Thyroid gland (tissue), 4 donors: Measurements from ENCODE around the gene MRPL42.

Experiments used
- POLR2A ChIP-seq, 2 donors: fragments of 450-650 bp; IDR thresholded peaks; one replicate each; pipeline ENCODE4 v1.6.1; 2017; ENCODE audit warnings: antibody characterized with exemption in 2 of 2, mild to moderate bottlenecking in 2 of 2, moderate library complexity in 1 of 2
- TF ChIP-seq, protein P1 (sequence below), 6 experiments: fragments of 200-600 bp in 3 of 6; fragments of 450-650 bp in 3 of 6; sonication (generic) in 3 of 6; IDR thresholded peaks; one replicate each; pipeline ENCODE4 v1.5.1; 2016 to 2019; ENCODE audit warnings: antibody characterized with exemption in 6 of 6, mild to moderate bottlenecking in 2 of 6, inconsistent platforms in 1 of 6, moderate library complexity in 1 of 6

DNA sequence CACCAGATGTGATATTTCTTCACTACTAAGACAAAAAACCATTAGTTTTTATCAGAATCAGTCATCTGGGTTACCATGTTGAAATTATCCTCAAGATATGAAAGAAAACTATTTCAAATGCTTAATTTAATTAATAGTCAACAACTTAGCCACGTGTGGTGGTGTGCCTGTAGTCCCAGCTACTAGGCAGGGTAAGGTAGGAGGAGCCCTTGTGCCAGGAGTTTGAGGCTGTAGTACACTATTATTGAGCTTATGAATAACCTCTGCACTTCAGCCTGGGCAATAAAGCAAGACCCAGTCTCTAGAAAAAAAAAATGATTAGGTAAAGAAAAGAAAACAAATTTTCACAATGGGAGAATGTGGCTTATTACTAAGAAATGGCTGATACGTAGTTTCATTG lies 33.4 kb downstream of the MRPL42 start:
- TF ChIP-seq, protein P1, sequence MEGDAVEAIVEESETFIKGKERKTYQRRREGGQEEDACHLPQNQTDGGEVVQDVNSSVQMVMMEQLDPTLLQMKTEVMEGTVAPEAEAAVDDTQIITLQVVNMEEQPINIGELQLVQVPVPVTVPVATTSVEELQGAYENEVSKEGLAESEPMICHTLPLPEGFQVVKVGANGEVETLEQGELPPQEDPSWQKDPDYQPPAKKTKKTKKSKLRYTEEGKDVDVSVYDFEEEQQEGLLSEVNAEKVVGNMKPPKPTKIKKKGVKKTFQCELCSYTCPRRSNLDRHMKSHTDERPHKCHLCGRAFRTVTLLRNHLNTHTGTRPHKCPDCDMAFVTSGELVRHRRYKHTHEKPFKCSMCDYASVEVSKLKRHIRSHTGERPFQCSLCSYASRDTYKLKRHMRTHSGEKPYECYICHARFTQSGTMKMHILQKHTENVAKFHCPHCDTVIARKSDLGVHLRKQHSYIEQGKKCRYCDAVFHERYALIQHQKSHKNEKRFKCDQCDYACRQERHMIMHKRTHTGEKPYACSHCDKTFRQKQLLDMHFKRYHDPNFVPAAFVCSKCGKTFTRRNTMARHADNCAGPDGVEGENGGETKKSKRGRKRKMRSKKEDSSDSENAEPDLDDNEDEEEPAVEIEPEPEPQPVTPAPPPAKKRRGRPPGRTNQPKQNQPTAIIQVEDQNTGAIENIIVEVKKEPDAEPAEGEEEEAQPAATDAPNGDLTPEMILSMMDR (IDR thresholded peaks at IDR 0.05) = no peak
- no peak for TF ChIP-seq POLR2A (IDR thresholded peaks at IDR 0.05)
